OCI-LY1 (cell line): ENCODE results near the gene ALOX15B.

Source experiments
- H2AFZ ChIP-seq: fragments of 200-600 bp; sonication (generic), shearing (Covaris generic); 2 replicates; pipeline ENCODE4 v1.6.0; 2014; ENCODE audit warnings: antibody characterized with exemption, mild to moderate bottlenecking, low read length
- H3F3A ChIP-seq: fragments of 200-600 bp; sonication (generic), shearing (Covaris generic); 2 replicates; pipeline ENCODE4 v1.6.0; 2014; ENCODE audit warnings: mild to moderate bottlenecking, antibody characterized with exemption, low read length, moderate library complexity; ENCODE audit not compliant: insufficient read depth
- H3K27ac ChIP-seq: fragments of 200-600 bp; sonication (generic); 2 replicates; pipeline ENCODE4 v1.5.1; 2014; ENCODE audit warnings: low read length, mixed run types, mild to moderate bottlenecking, low read depth; ENCODE audit not compliant: poor library complexity, severe bottlenecking
- H3K27me3 ChIP-seq: fragments of 200-600 bp; sonication (generic); 2 replicates; pipeline ENCODE4 v1.6.0; 2014; ENCODE audit warnings: antibody characterized with exemption, mild to moderate bottlenecking, low read length, moderate library complexity; ENCODE audit not compliant: insufficient read depth
- H3K36me3 ChIP-seq: fragments of 200-600 bp; sonication (generic); 2 replicates; pipeline ENCODE4 v1.6.1; 2014; ENCODE audit warnings: mild to moderate bottlenecking, antibody characterized with exemption, low read length, moderate library complexity, mixed read lengths; ENCODE audit not compliant: insufficient read depth
- H3K4me1 ChIP-seq: fragments of 200-600 bp; sonication (generic); 2 replicates; pipeline ENCODE4 v1.5.1; 2014; ENCODE audit warnings: mild to moderate bottlenecking, low read length, moderate library complexity; ENCODE audit not compliant: insufficient read depth, severe bottlenecking
- H3K4me2 ChIP-seq: fragments of 200-600 bp; sonication (generic), shearing (Covaris generic); 2 replicates; pipeline ENCODE4 v1.6.1; 2014; ENCODE audit warnings: low read length
- H3K4me3 ChIP-seq: fragments of 200-600 bp; sonication (generic); 2 replicates; pipeline ENCODE4 v1.5.1; 2014; ENCODE audit warnings: low read length, low read depth, mild to moderate bottlenecking, mixed read lengths; ENCODE audit not compliant: poor library complexity, severe bottlenecking
- H3K79me2 ChIP-seq: fragments of 200-600 bp; shearing (Covaris generic); 2 replicates; pipeline ENCODE4 v1.6.1; 2016; ENCODE audit warnings: mixed run types, low read length, mixed read lengths; ENCODE audit not compliant: insufficient read depth
- H3K9ac ChIP-seq: fragments of 200-600 bp; sonication (generic), shearing (Covaris generic); 2 replicates; pipeline ENCODE4 v1.6.1; 2014; ENCODE audit warnings: mild to moderate bottlenecking, low read length, mixed read lengths
- H3K9me2 ChIP-seq: fragments of 200-600 bp; sonication (generic), shearing (Covaris generic); 2 replicates; pipeline ENCODE4 v1.6.1; 2014; ENCODE audit warnings: low read depth, mild to moderate bottlenecking, low read length, mixed read lengths
- H3K9me3 ChIP-seq: fragments of 200-600 bp; shearing (Covaris generic); 2 replicates; pipeline ENCODE4 v1.6.1; 2014; ENCODE audit warnings: low read length, mixed read lengths
- H4K20me1 ChIP-seq: fragments of 200-600 bp; sonication (generic), shearing (Covaris generic); 2 replicates; pipeline ENCODE4 v1.6.0; 2016; ENCODE audit warnings: mild to moderate bottlenecking, low read length; ENCODE audit not compliant: insufficient read depth
- EZH2 ChIP-seq: fragments of 200-600 bp; sonication (generic), shearing (Covaris generic); IDR thresholded peaks from 2 replicates; pipeline ENCODE4 v1.8.0; 2017; ENCODE audit warnings: borderline replicate concordance, mixed run types, mild to moderate bottlenecking, antibody characterized with exemption, low read length, moderate library complexity, mixed read lengths
- TF ChIP-seq, protein P1 (sequence below): fragments of 200-600 bp; sonication (generic), shearing (Covaris generic); IDR thresholded peaks from 2 replicates; pipeline ENCODE4 v1.5.1; 2017; ENCODE audit warnings: mild to moderate bottlenecking, antibody characterized with exemption, low read length, moderate library complexity, mixed read lengths

Gene ALOX15B

GRCh38 chr17:8003594-8004181 lies 35.2 kb upstream of the ALOX15B start:
- H3K4me2 ChIP-seq = no peak overlapping the region
- no peaks in the 10 kb centered on the region for H3K9me3 ChIP-seq
- H3K4me3 ChIP-seq = no peak overlapping the region
- no peaks in the 10 kb centered on the region for H3K79me2 ChIP-seq
- no peaks in the 10 kb centered on the region for H3K36me3 ChIP-seq
- H3K9ac ChIP-seq = no peak overlapping the region
- no peak for TF ChIP-seq EZH2
- TF ChIP-seq, protein P1, sequence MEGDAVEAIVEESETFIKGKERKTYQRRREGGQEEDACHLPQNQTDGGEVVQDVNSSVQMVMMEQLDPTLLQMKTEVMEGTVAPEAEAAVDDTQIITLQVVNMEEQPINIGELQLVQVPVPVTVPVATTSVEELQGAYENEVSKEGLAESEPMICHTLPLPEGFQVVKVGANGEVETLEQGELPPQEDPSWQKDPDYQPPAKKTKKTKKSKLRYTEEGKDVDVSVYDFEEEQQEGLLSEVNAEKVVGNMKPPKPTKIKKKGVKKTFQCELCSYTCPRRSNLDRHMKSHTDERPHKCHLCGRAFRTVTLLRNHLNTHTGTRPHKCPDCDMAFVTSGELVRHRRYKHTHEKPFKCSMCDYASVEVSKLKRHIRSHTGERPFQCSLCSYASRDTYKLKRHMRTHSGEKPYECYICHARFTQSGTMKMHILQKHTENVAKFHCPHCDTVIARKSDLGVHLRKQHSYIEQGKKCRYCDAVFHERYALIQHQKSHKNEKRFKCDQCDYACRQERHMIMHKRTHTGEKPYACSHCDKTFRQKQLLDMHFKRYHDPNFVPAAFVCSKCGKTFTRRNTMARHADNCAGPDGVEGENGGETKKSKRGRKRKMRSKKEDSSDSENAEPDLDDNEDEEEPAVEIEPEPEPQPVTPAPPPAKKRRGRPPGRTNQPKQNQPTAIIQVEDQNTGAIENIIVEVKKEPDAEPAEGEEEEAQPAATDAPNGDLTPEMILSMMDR = no peak
- no peaks in the 10 kb centered on the region for H3K9me2 ChIP-seq
- H4K20me1 ChIP-seq = no peaks in the 10 kb centered on the region
- no peaks in the 10 kb centered on the region for H3K4me1 ChIP-seq
- no peaks in the 10 kb centered on the region for H3F3A ChIP-seq
- H3K27me3 ChIP-seq = peaks cover 11% of the 10 kb centered on the region; the same call in 1 of the 2 replicates
- no peak overlapping the region for H3K27ac ChIP-seq
- H2AFZ ChIP-seq = no peak overlapping the region

GRCh38 chr17:8004899-8005298 lies 34.0 kb upstream of the ALOX15B start:
- Histone ChIP-seq H4K20me1 (no peaks in the 10 kb centered on the region), H3K27me3 (peaks cover 11% of the 10 kb centered on the region; the same call in 1 of the 2 replicates), H3K9me2 (no peaks in the 10 kb centered on the region), H3K27ac (no peak overlapping the region), H3K4me3 (no peak overlapping the region), H3K4me1 (no peaks in the 10 kb centered on the region), H3K9me3 (no peaks in the 10 kb centered on the region), H3K36me3 (no peaks in the 10 kb centered on the region), H3K79me2 (no peaks in the 10 kb centered on the region), H3K4me2 (no peak overlapping the region), H3F3A (no peaks in the 10 kb centered on the region), H3K9ac (no peak overlapping the region), H2AFZ (no peak overlapping the region)
- TF ChIP-seq, protein P1 = no peak
- no peak for TF ChIP-seq EZH2

DNA sequence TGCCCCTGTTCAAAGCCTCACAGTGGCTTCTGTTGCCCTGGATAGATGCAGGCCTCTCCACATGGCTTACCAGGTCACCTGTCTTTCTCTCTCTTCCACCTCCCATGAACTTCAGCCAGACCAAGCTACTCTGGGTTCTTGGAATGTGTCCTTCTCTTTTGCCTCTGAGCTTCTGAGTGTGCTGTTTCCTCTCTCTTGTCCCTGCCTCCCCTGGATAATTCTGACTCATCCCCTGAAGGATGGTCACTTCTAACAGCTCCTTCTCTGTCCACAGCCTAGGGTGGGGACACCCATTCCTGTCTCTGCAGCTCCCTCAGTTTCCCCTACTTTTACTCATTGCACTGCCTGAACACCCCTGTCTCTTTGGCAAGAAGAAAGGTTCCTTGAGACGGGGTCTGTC lies 33.5 kb upstream of the ALOX15B start:
- H3K4me3 ChIP-seq = no peak overlapping the region
- no peaks in the 10 kb centered on the region for H3F3A ChIP-seq
- H2AFZ ChIP-seq = no peak overlapping the region
- no peak overlapping the region for H3K4me2 ChIP-seq
- no peak overlapping the region for H3K27ac ChIP-seq
- peaks cover 11% of the 10 kb centered on the region; the same call in 1 of the 2 replicates for H3K27me3 ChIP-seq
- no peaks in the 10 kb centered on the region for H3K9me2 ChIP-seq
- no peaks in the 10 kb centered on the region for H3K36me3 ChIP-seq
- H4K20me1 ChIP-seq = no peaks in the 10 kb centered on the region
- H3K4me1 ChIP-seq = no peaks in the 10 kb centered on the region
- H3K9ac ChIP-seq = no peak overlapping the region
- no peak for TF ChIP-seq EZH2
- TF ChIP-seq, protein P1 = no peak
- H3K9me3 ChIP-seq = no peaks in the 10 kb centered on the region
- no peaks in the 10 kb centered on the region for H3K79me2 ChIP-seq
